ENCODE data around the gene ZBTB24.
"Not testable (repeated sequence)": the region's sequence is repeated elsewhere in the genome, so short reads cannot be mapped to it uniquely, and the experiment has no call there.

The ZBTB24 gene

GRCh38 chr6:109521080-109521479 lies 38.1 kb upstream of the ZBTB24 start:
- CTCF ChIA-PET: no interaction called here
- no peak for TF ChIP-seq CTCF (conservative IDR thresholded peaks at IDR 0.05; ENCODE audit: low read depth)
- DNase-seq (ENCODE audit: low spot score): no peak
- POLR2A ChIA-PET (ENCODE audit: low non-redundant PET): no interaction called here
- H3K27ac ChIP-seq: no peak overlapping the region

DNA sequence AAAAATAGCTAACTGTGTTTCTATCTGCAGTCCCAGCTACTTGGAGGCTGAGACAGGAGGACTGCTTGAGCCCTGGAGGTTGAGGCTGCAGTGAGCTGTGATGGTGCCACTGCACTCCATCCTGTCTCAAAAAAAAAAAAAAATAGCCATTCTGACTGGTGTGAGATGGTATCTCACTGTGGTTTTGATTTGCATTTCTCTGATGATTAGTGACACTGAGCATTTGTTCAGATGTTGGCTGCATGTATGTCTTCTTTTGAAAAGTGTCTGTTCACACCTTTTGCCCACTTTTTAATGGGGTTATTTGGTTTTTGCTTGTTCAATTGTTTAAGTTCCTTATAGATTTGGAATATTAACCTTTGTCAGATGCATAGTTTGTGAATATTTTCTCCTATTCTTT lies 36.6 kb upstream of the ZBTB24 start:
- H3K27ac ChIP-seq; DNase-seq (ENCODE audit: low spot score); CTCF ChIA-PET; POLR2A ChIA-PET (ENCODE audit: low non-redundant PET): not testable (repeated sequence)

GRCh38 chr6:109516929-109517328 lies 33.9 kb upstream of the ZBTB24 start:
- TF ChIP-seq CTCF (conservative IDR thresholded peaks at IDR 0.05; ENCODE audit: low read depth): no peak
- ChIA-PET POLR2A (ENCODE audit: low non-redundant PET) (no interaction called here), CTCF (interaction anchor here (0.6 kb wide), 1 partner anchor 194 kb away, joined by 3 read pairs; no protein-coding TSS in a partner anchor)

DNA sequence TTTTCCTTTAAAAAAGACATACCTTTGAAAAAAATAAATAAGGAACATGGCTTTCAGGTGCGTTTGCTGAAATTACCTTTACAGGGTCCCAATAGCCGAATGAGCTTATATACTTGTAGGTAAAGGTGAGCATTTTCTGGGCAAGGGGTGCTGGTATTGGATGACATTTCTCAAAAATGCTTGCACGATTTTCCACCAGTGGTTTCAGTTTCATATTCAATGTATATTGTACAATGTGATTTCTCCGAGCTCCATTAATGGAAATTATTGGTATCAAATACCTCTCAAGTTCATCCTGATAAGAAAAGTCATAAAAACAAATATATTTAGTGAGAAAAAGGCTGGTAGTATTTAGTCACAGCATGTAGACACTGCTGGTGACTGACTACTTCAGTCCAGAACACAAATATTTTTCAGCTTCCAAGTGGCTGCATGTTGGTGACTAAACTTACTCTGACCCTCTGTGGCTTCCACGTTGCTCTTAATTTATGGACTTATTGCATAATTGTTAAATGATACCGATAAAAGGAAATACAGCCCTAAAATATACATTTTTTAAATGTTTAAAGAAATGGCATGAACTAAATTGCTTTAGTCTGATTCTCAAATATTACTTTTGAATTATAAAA lies 32.9 kb upstream of the ZBTB24 start:
- CTCF ChIA-PET: interaction anchor here (0.5 kb wide), 1 partner anchor 489 kb away, joined by 3 read pairs; no protein-coding TSS in a partner anchor
- POLR2A ChIA-PET (ENCODE audit: low non-redundant PET): no interaction called here
- TF ChIP-seq CTCF (conservative IDR thresholded peaks at IDR 0.05; ENCODE audit: low read depth): no peak
- DNase-seq (ENCODE audit: low spot score): no peak
- H3K27ac ChIP-seq: no peak overlapping the region

More at GRCh38 chr6:109516929-109517328, 33.9 kb upstream of the ZBTB24 start:
- DNase-seq (ENCODE audit: low spot score): no peak
- H3K27ac ChIP-seq: no peak overlapping the region

DNA sequence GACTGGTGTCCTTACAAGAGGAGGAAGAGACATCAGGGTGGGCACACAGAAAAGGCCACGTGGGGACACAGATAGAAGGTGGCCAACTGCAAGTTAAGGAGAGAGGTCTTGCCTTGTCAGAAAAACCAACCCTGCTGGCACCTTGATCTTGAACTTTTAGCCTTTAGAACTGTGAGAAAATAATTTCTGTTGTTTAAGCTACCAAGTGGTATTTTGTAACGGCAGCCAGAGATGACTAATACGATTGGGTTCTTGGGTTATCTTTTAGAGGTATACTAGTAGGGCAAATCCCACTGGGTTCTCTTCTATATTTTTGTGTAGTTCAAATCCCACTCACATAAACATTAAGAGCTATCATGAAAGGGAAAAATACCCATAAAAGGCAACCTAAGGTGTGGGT lies 31.9 kb upstream of the ZBTB24 start:
- POLR2A ChIA-PET (ENCODE audit: low non-redundant PET): no interaction called here
- CTCF ChIA-PET: interaction anchor here (0.5 kb wide), 1 partner anchor 488 kb away, joined by 3 read pairs; no protein-coding TSS in a partner anchor
- DNase-seq (ENCODE audit: low spot score): no peak

GRCh38 chr6:109513571-109514071 lies 30.6 kb upstream of the ZBTB24 start:
- ChIA-PET POLR2A (ENCODE audit: low non-redundant PET) (no interaction called here), CTCF (no interaction called here)
- no peak overlapping the region for H3K27ac ChIP-seq
- no peak for TF ChIP-seq CTCF (conservative IDR thresholded peaks at IDR 0.05; ENCODE audit: low read depth)
- DNase-seq (ENCODE audit: low spot score): no peak

More for the DNA sequence above, 31.9 kb upstream of the ZBTB24 start:
- no peak overlapping the region for H3K27ac ChIP-seq
- no peak for TF ChIP-seq CTCF (conservative IDR thresholded peaks at IDR 0.05; ENCODE audit: low read depth)

DNA sequence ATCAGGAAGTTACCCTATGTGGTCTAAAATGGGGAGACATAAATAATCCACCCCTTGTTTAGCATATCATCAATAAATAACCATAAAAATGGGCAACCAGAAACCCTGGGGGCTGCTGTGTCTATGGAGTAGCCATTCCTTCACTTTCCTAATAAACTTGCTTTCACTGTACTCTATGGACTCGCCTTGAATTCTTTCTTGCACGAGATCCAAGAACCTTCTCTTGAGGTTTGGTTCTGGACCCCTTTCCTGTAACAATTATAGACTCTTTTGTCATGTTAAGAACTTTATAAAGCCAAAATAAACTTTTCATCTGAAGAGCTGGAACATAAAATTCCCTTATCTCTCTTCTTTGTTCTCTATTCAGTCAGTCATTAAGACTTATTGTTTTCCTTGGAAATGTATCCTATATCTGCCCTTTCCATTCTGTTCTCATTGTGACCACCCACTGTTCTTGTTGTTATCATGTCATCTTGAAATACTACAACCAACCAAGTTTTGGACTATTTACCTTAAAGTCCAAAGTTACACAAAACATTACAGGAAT lies 29.3 kb upstream of the ZBTB24 start:
- no peak for TF ChIP-seq CTCF (conservative IDR thresholded peaks at IDR 0.05; ENCODE audit: low read depth)
- POLR2A ChIA-PET (ENCODE audit: low non-redundant PET): no interaction called here
- no peak for DNase-seq (ENCODE audit: low spot score)
- CTCF ChIA-PET: no interaction called here
- H3K27ac ChIP-seq: no peak overlapping the region

Data from RWPE1 (cell line).